Measurements from ENCODE around the gene MRE11. TPM values are rescaled to one million over a fixed set of nuclear protein-coding genes. Genes with fewer than 3 reads are reported as not detected.
"Not testable (repeated sequence)": the region's sequence is repeated elsewhere in the genome, so short reads cannot be mapped to it uniquely, and the experiment has no call there.

Gene MRE11
- total RNA-seq, 1 experiment from 2014 or later, result 14.8 TPM

GRCh38 chr11:94376841-94377240, 116.8 kb downstream of the MRE11 start:
- Histone ChIP-seq H3K27me3 (ENCODE audit: control insufficient read depth, insufficient read depth, low read length) (no peaks in the 10 kb centered on the region), H3K4me3 (ENCODE audit: insufficient read depth, low read depth, low read length) (no peak overlapping the region), H3K36me3 (replicated peaks; ENCODE audit: control insufficient read depth, insufficient read depth, low read length) (no peaks in the 10 kb centered on the region)
- DNase-seq, result no peak

GRCh38 chr11:94370576-94370975, 123.1 kb downstream of the MRE11 start:
- DNase-seq; H3K4me3 ChIP-seq (ENCODE audit: insufficient read depth, low read depth, low read length); H3K27me3 ChIP-seq (ENCODE audit: control insufficient read depth, insufficient read depth, low read length); H3K36me3 ChIP-seq (replicated peaks; ENCODE audit: control insufficient read depth, insufficient read depth, low read length): not testable (repeated sequence)

Other genes starting within 250 kb of the MRE11 start
- gene IZUMO1R, start 189.3 kb downstream of the MRE11 start, total RNA-seq (2014; rRNA removed; shearing (Covaris generic)), result not detected in 2 replicates
- gene GPR83, start 92.4 kb downstream of the MRE11 start, total RNA-seq (2014; rRNA removed; shearing (Covaris generic)), result 0.26 and 0.38 TPM in 2 replicates
- gene ANKRD49, start 140 bp upstream of the MRE11 start, total RNA-seq (2014; rRNA removed; shearing (Covaris generic)), result 10.0 and 18.2 TPM in 2 replicates
- gene C11orf97, start 18.6 kb upstream of the MRE11 start, total RNA-seq (2014; rRNA removed; shearing (Covaris generic)), result not detected in 2 replicates
- gene FUT4, start 50.1 kb upstream of the MRE11 start, total RNA-seq (2014; rRNA removed; shearing (Covaris generic)), result 7.5 and 8.6 TPM in 2 replicates
- gene PIWIL4, start 73.5 kb upstream of the MRE11 start, total RNA-seq (2014; rRNA removed; shearing (Covaris generic)), result 1.1 and 1.2 TPM in 2 replicates

All from H7 (cell line).